H9 (cell line): Measurements from ENCODE around the gene SLC39A2. TPM values are rescaled to one million over a fixed set of nuclear protein-coding genes. Genes with fewer than 3 reads are reported as not detected.

Experiments
- DNase-seq: peaks from one replicate; pipeline ENCODE4 v3.0.0-alpha.2; 2017
- H2AFZ ChIP-seq: one replicate; pipeline ENCODE4 v1.6.1; 2013; ENCODE audit warnings: mild to moderate bottlenecking, low read length, control low read depth, moderate library complexity
- H2AK5ac ChIP-seq: 2 replicates; pipeline ENCODE4 v1.6.1; 2013; ENCODE audit warnings: low read length, control low read depth, mixed read lengths; ENCODE audit not compliant: insufficient read length
- H2BK120ac ChIP-seq: one replicate; pipeline ENCODE4 v1.6.1; 2013; ENCODE audit warnings: low read depth, mild to moderate bottlenecking, low read length, control low read depth, inconsistent platforms; ENCODE audit not compliant: poor library complexity, severe bottlenecking
- H2BK12ac ChIP-seq: 2 replicates; pipeline ENCODE4 v1.6.1; 2013; ENCODE audit warnings: low read length, control low read depth, mixed read lengths, low read depth; ENCODE audit not compliant: insufficient read length
- H2BK15ac ChIP-seq: 2 replicates; pipeline ENCODE4 v1.6.1; 2013; ENCODE audit warnings: low read depth, low read length, control low read depth
- H2BK20ac ChIP-seq: one replicate; pipeline ENCODE4 v1.6.1; 2013; ENCODE audit warnings: low read depth, mild to moderate bottlenecking, low read length, control low read depth, inconsistent platforms; ENCODE audit not compliant: poor library complexity, severe bottlenecking
- H2BK5ac ChIP-seq: 2 replicates; pipeline ENCODE4 v1.6.1; 2013; ENCODE audit warnings: low read length, control low read depth, mixed read lengths; ENCODE audit not compliant: insufficient read length
- H3K14ac ChIP-seq: 2 replicates; pipeline ENCODE4 v1.6.1; 2013; ENCODE audit warnings: low read length, control low read depth; ENCODE audit not compliant: insufficient read depth
- H3K18ac ChIP-seq: 2 replicates; pipeline ENCODE4 v1.6.1; 2013; ENCODE audit warnings: low read depth, mild to moderate bottlenecking, mixed read lengths, low read length, control low read depth; ENCODE audit not compliant: insufficient read length
- H3K23ac ChIP-seq: 2 replicates; pipeline ENCODE4 v1.6.1; 2013; ENCODE audit warnings: low read length, control low read depth, mixed read lengths, low read depth; ENCODE audit not compliant: insufficient read length
- H3K23me2 ChIP-seq: 2 replicates; pipeline ENCODE4 v1.6.1; 2013; ENCODE audit warnings: low read depth, mild to moderate bottlenecking, mixed read lengths, low read length, control low read depth; ENCODE audit not compliant: insufficient read length, poor library complexity, severe bottlenecking
- H3K27ac ChIP-seq: 2 replicates; pipeline ENCODE4 v1.5.1; 2013; ENCODE audit warnings: low read length, control low read depth, mixed read lengths, low read depth; ENCODE audit not compliant: insufficient read length
- H3K27me3 ChIP-seq: 2 replicates; pipeline ENCODE4 v1.6.1; 2013; ENCODE audit warnings: low read length, control low read depth, inconsistent platforms; ENCODE audit not compliant: insufficient read depth
- H3K4ac ChIP-seq: 2 replicates; pipeline ENCODE4 v1.6.1; 2013; ENCODE audit warnings: low read depth, mild to moderate bottlenecking, control low read depth, inconsistent platforms, low read length, moderate library complexity
- H3K4me1 ChIP-seq: 2 replicates; pipeline ENCODE4 v1.6.1; 2013; ENCODE audit warnings: low read length, control low read depth, inconsistent platforms; ENCODE audit not compliant: insufficient read depth
- H3K4me2 ChIP-seq: 2 replicates; pipeline ENCODE4 v1.6.1; 2013; ENCODE audit warnings: low read length, control low read depth, mixed read lengths; ENCODE audit not compliant: insufficient read length, insufficient read depth
- H3K56ac ChIP-seq: 2 replicates; pipeline ENCODE4 v1.6.1; 2013; ENCODE audit warnings: low read depth, mild to moderate bottlenecking, mixed read lengths, low read length, control low read depth; ENCODE audit not compliant: insufficient read length
- H3K79me1 ChIP-seq: 2 replicates; pipeline ENCODE4 v1.6.1; 2013; ENCODE audit warnings: low read depth, mild to moderate bottlenecking, moderate library complexity, low read length, control low read depth, inconsistent platforms; ENCODE audit not compliant: insufficient read depth, poor library complexity, severe bottlenecking
- H3K79me2 ChIP-seq: 2 replicates; pipeline ENCODE4 v1.6.1; 2013; ENCODE audit warnings: low read length, control low read depth, inconsistent platforms; ENCODE audit not compliant: insufficient read depth
- H3K9ac ChIP-seq: 2 replicates; pipeline ENCODE4 v1.6.1; 2013; ENCODE audit warnings: low read length, control low read depth, mixed read lengths; ENCODE audit not compliant: insufficient read length; ENCODE audit errors: extremely low read depth
- H3K9me3 ChIP-seq: one replicate; pipeline ENCODE4 v1.6.1; 2013; ENCODE audit warnings: low read depth, low read length, inconsistent platforms; ENCODE audit not compliant: control insufficient read depth
- H3T11ph ChIP-seq: one replicate; pipeline ENCODE4 v1.6.1; 2013; ENCODE audit warnings: mild to moderate bottlenecking, low read length, control low read depth, inconsistent platforms
- H4K20me1 ChIP-seq: one replicate; pipeline ENCODE4 v1.6.1; 2013; ENCODE audit not compliant: control insufficient read depth, insufficient read length, insufficient read depth
- H4K5ac ChIP-seq: 2 replicates; pipeline ENCODE4 v1.6.1; 2013; ENCODE audit warnings: low read depth, mild to moderate bottlenecking, mixed read lengths, low read length, control low read depth; ENCODE audit not compliant: insufficient read length
- H4K8ac ChIP-seq: replicated peaks from 2 replicates; pipeline ENCODE4 v1.6.1; 2013; ENCODE audit warnings: low read length, control low read depth, mixed read lengths, low read depth; ENCODE audit not compliant: insufficient read length
- H4K91ac ChIP-seq: 2 replicates; pipeline ENCODE4 v1.6.1; 2013; ENCODE audit warnings: low read depth, mild to moderate bottlenecking, moderate library complexity, mixed read lengths, low read length, control low read depth; ENCODE audit not compliant: insufficient read length
- H3K27ac Mint-ChIP-seq, 3 experiments: 2 replicates in 2 of 3; 3 replicates in 1 of 3; pipeline ENCODE4 v1.8.0; 2020 to 2021; ENCODE audit warnings: mixed read lengths in 3 of 3, mild to moderate bottlenecking in 1 of 3, moderate library complexity in 1 of 3
- H3K27me3 Mint-ChIP-seq: 2 replicates; pipeline ENCODE4 v1.8.0; 2021; ENCODE audit warnings: low read depth, mild to moderate bottlenecking, moderate library complexity, mixed read lengths
- H3K36me3 Mint-ChIP-seq, 3 experiments: 2 replicates in 2 of 3; 3 replicates in 1 of 3; pipeline ENCODE4 v1.8.0; 2020 to 2021; ENCODE audit warnings: low read depth in 3 of 3, mixed read lengths in 3 of 3; ENCODE audit not compliant: insufficient read depth in 1 of 3
- H3K4me1 Mint-ChIP-seq, 2 experiments: 2 replicates each; pipeline ENCODE4 v1.8.0; 2020; ENCODE audit warnings: mixed read lengths in 2 of 2
- H3K4me3 Mint-ChIP-seq, 2 experiments: 2 replicates in 1 of 2; 3 replicates in 1 of 2; pipeline ENCODE4 v1.8.0; 2020 to 2021; ENCODE audit warnings: mild to moderate bottlenecking in 2 of 2, mixed read lengths in 2 of 2, moderate library complexity in 1 of 2
- H3K9me3 Mint-ChIP-seq, 2 experiments: 2 replicates in 1 of 2; 3 replicates in 1 of 2; pipeline ENCODE4 v1.8.0; 2020; ENCODE audit warnings: mild to moderate bottlenecking in 2 of 2, mixed read lengths in 2 of 2, moderate library complexity in 1 of 2
- whole genome bisulfite sequencing: extraction: QIAGEN DNeasy Blood & Tissue Kit; methylation state at CpG from one replicate; pipeline ENCODE4 v1.1.7; 2013; ENCODE audit warnings: missing lambda C conversion rate, low lambda C conversion rate, mixed read lengths; ENCODE audit not compliant: insufficient read length; ENCODE audit errors: extremely low coverage; 5-methylcytosine and 5-hydroxymethylcytosine counted together
- total RNA-seq: library from RNA; stranded (reverse); gene quantifications from 2 replicates; pipeline ENCODE4 v1.2.1, GENCODE V29; 2021
- TF ChIP-seq, protein P1 (sequence below): fragments of 200-600 bp; sonication (generic); conservative IDR thresholded peaks from 3 replicates; pipeline ENCODE4 v1.8.0; 2021; ENCODE audit warnings: antibody characterized with exemption, mild to moderate bottlenecking

The SLC39A2 gene
- total RNA-seq, 1 experiment from 2014 or later: not detected

DNA sequence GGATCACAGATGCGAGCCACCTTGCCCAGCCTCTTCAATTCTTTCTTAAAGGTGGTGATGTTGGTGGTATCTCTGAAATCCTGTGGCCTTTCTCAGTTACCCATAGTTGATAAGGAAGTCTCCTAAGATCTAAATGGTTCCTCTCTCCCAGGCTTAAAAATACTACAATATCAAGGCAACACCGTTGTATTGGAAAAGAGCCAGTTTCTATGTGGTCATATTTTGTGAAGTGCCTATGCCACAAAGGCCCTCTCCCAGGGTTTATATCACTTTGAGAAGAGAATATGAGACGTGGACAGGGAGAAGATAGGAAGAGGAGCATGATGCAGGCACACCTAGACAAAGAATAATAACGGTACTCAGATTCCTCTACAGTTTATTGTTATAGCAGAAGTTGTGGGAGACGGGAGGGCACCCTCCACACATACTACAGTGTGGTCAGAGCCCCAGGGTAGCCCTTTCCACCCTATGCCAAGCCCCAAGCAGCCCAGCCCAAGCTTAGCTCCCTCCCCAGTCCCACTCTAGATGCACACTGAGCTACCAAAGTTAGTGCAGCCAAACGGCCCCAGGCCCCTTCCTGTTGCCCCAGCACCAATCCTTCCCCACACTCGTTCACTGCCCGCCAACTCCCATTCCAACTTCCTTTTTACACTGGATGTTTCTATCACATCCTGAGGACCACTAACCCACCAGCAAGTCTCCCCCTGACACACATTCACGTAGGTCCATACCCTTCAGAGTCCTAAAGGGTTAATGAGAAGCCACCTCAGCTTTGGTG is 17.5 kb downstream of the SLC39A2 start:
- H3K14ac ChIP-seq: no peak overlapping the region
- H3K79me2 ChIP-seq: no peaks in the 10 kb centered on the region
- H3K79me1 ChIP-seq: no peaks in the 10 kb centered on the region
- H2AK5ac ChIP-seq: no peak overlapping the region
- TF ChIP-seq, protein P1, sequence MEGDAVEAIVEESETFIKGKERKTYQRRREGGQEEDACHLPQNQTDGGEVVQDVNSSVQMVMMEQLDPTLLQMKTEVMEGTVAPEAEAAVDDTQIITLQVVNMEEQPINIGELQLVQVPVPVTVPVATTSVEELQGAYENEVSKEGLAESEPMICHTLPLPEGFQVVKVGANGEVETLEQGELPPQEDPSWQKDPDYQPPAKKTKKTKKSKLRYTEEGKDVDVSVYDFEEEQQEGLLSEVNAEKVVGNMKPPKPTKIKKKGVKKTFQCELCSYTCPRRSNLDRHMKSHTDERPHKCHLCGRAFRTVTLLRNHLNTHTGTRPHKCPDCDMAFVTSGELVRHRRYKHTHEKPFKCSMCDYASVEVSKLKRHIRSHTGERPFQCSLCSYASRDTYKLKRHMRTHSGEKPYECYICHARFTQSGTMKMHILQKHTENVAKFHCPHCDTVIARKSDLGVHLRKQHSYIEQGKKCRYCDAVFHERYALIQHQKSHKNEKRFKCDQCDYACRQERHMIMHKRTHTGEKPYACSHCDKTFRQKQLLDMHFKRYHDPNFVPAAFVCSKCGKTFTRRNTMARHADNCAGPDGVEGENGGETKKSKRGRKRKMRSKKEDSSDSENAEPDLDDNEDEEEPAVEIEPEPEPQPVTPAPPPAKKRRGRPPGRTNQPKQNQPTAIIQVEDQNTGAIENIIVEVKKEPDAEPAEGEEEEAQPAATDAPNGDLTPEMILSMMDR: no peak
- no peak overlapping the region for H2BK20ac ChIP-seq
- H2AFZ ChIP-seq: no peak overlapping the region
- H3K4me2 ChIP-seq: no peak overlapping the region
- Mint-ChIP-seq H3K9me3 (no peaks in the 10 kb centered on the region), H3K4me1 (peaks cover 7 to 12% of the 10 kb centered on the region in 2 experiments), H3K36me3 (peaks cover 6 to 16% (median 8%) of the 10 kb centered on the region in 3 experiments; a peak in 4 of 7 replicates), H3K4me3 (no peak overlapping the region), H3K27me3 (peaks cover 12% of the 10 kb centered on the region), H3K27ac (no peak overlapping the region; a peak in 1 of 7 replicates)
- no peak overlapping the region for H2BK12ac ChIP-seq
- no peak overlapping the region for H3K23ac ChIP-seq
- no peak overlapping the region for H3T11ph ChIP-seq
- H4K5ac ChIP-seq: no peak overlapping the region
- H4K91ac ChIP-seq: no peak overlapping the region
- H4K20me1 ChIP-seq: no peaks in the 10 kb centered on the region
- H3K23me2 ChIP-seq: no peaks in the 10 kb centered on the region
- H3K4me1 ChIP-seq: no peaks in the 10 kb centered on the region; the same call in 1 of the 2 replicates
- no peak overlapping the region for H2BK5ac ChIP-seq
- H3K9ac ChIP-seq: no peak overlapping the region
- no peak for DNase-seq
- no peaks in the 10 kb centered on the region for H3K9me3 ChIP-seq
- no peak overlapping the region for H4K8ac ChIP-seq
- no peak overlapping the region for H2BK15ac ChIP-seq
- H3K27ac ChIP-seq: no peak overlapping the region
- no peak overlapping the region for H2BK120ac ChIP-seq
- no CpG with 5 or more reads among the region's 9 CpGs for WGBS
- no peak overlapping the region for H3K56ac ChIP-seq
- no peaks in the 10 kb centered on the region for H3K27me3 ChIP-seq
- H3K4ac ChIP-seq: no peak overlapping the region
- no peak overlapping the region for H3K18ac ChIP-seq
